Vagina (tissue), 2 donors: ENCODE measurements around the gene ROPN1L.

Experiments
- POLR2A ChIP-seq, 2 donors: fragments of 450-650 bp; IDR thresholded peaks; one replicate each; pipeline ENCODE4 v1.6.1; 2017; ENCODE audit warnings: antibody characterized with exemption in 2 of 2, mild to moderate bottlenecking in 2 of 2, moderate library complexity in 2 of 2
- POLR2AphosphoS5 ChIP-seq, 2 donors: sonication (generic); formaldehyde crosslinking; IDR thresholded peaks; one replicate each; pipeline ENCODE4 v1.9.0; 2017; ENCODE audit warnings: antibody characterized with exemption in 2 of 2, mild to moderate bottlenecking in 2 of 2, low read depth in 1 of 2; ENCODE audit not compliant: insufficient read depth in 1 of 2

GRCh38 chr5:10498350-10498749, 56.7 kb downstream of the ROPN1L start:
- TF ChIP-seq POLR2AphosphoS5 (IDR thresholded peaks at IDR 0.05; ENCODE audit: insufficient read depth in 1 of 2, low read depth in 1 of 2) (no peak), POLR2A (IDR thresholded peaks at IDR 0.05) (no peak)
